Liver (tissue), 9 donors: ENCODE results near the gene CPEB1. TPM values are rescaled to one million over a fixed set of nuclear protein-coding genes. Genes with fewer than 3 reads are reported as not detected.

ENCODE experiments used
- DNase-seq: peaks from one replicate; pipeline ENCODE4 v3.0.0-alpha.2; 2017; ENCODE audit warnings: low spot score
- H3K27ac ChIP-seq, 2 donors: one replicate each; pipeline ENCODE4 v1.7.0; 2013; ENCODE audit warnings: inconsistent platforms in 2 of 2, low read length in 2 of 2, control low read depth in 1 of 2, low read depth in 1 of 2, mild to moderate bottlenecking in 1 of 2
- H3K27me3 ChIP-seq, 4 donors: one replicate each; pipeline versions ENCODE4 v1.6.1 to v1.7.0; 2013; ENCODE audit warnings: low read length in 3 of 4, inconsistent platforms in 1 of 4, mild to moderate bottlenecking in 1 of 4, moderate library complexity in 1 of 4; ENCODE audit not compliant: control insufficient read depth in 4 of 4, insufficient read depth in 4 of 4
- H3K36me3 ChIP-seq, 4 donors: one replicate each; pipeline versions ENCODE4 v1.6.1 to v1.7.0; 2013; ENCODE audit warnings: low read length in 3 of 4, mild to moderate bottlenecking in 3 of 4, low read depth in 1 of 4, moderate library complexity in 1 of 4; ENCODE audit not compliant: control insufficient read depth in 4 of 4, insufficient read depth in 3 of 4
- H3K4me1 ChIP-seq, 4 donors: one replicate each; pipeline versions ENCODE4 v1.6.1 to v1.7.0; 2013; ENCODE audit warnings: low read length in 3 of 4, mild to moderate bottlenecking in 3 of 4, moderate library complexity in 1 of 4; ENCODE audit not compliant: control insufficient read depth in 4 of 4, insufficient read depth in 4 of 4
- H3K4me3 ChIP-seq, 3 donors: one replicate each; pipeline versions ENCODE4 v1.6.1 to v1.7.0; 2013; ENCODE audit warnings: low read length in 3 of 3, control low read depth in 1 of 3, low read depth in 1 of 3, mild to moderate bottlenecking in 1 of 3
- H3K9ac ChIP-seq, 2 donors: one replicate each; pipeline ENCODE4 v1.7.0; 2013; ENCODE audit warnings: low read length in 2 of 2, mild to moderate bottlenecking in 2 of 2, moderate library complexity in 2 of 2, control low read depth in 1 of 2, low read depth in 1 of 2
- H3K9me3 ChIP-seq, 4 donors: one replicate each; pipeline versions ENCODE4 v1.6.1 to v1.7.0; 2013; ENCODE audit warnings: low read length in 3 of 4; ENCODE audit not compliant: control insufficient read depth in 4 of 4
- EGR1 ChIP-seq, 2 donors: IDR thresholded peaks; 2 replicates each; pipeline ENCODE4 v1.6.1; 2016 to 2018; ENCODE audit warnings: antibody characterized with exemption in 2 of 2, low read depth in 2 of 2
- FOXA1 ChIP-seq: IDR thresholded peaks from 2 replicates; pipeline ENCODE4 v1.6.1; 2016; ENCODE audit warnings: antibody characterized with exemption
- FOXA2 ChIP-seq: IDR thresholded peaks from 2 replicates; pipeline ENCODE4 v1.6.1; 2016; ENCODE audit warnings: antibody characterized with exemption
- GABPA ChIP-seq, 2 donors: IDR thresholded peaks in 1 of 2; conservative IDR thresholded peaks in 1 of 2; 2 replicates each; pipeline ENCODE4 v1.6.1; 2016; ENCODE audit warnings: antibody characterized with exemption in 2 of 2, mild to moderate bottlenecking in 1 of 2, moderate library complexity in 1 of 2
- HNF4A ChIP-seq, 2 donors: conservative IDR thresholded peaks; 2 replicates each; pipeline ENCODE4 v1.6.1; 2016; ENCODE audit warnings: antibody characterized with exemption in 2 of 2, mild to moderate bottlenecking in 2 of 2
- HNF4G ChIP-seq: IDR thresholded peaks from 2 replicates; pipeline ENCODE4 v1.6.1; 2016; ENCODE audit warnings: antibody characterized with exemption
- JUND ChIP-seq, 2 donors: IDR thresholded peaks; 2 replicates each; pipeline ENCODE4 v1.6.1; 2016; ENCODE audit warnings: antibody characterized with exemption in 2 of 2
- NR2F2 ChIP-seq: IDR thresholded peaks from 2 replicates; pipeline ENCODE4 v1.6.1; 2016; ENCODE audit warnings: antibody characterized with exemption
- RAD21 ChIP-seq, 2 donors: IDR thresholded peaks; 2 replicates each; pipeline ENCODE4 v1.6.1; 2016; ENCODE audit warnings: antibody characterized with exemption in 2 of 2, mild to moderate bottlenecking in 2 of 2
- RXRA ChIP-seq, 2 donors: IDR thresholded peaks; 2 replicates each; pipeline ENCODE4 v1.6.1; 2017 to 2018; ENCODE audit warnings: antibody characterized with exemption in 2 of 2, mild to moderate bottlenecking in 1 of 2
- SP1 ChIP-seq: IDR thresholded peaks from 2 replicates; pipeline ENCODE4 v1.6.1; 2018; ENCODE audit warnings: antibody characterized with exemption, mild to moderate bottlenecking
- TAF1 ChIP-seq: conservative IDR thresholded peaks from 2 replicates; pipeline ENCODE4 v1.6.1; 2016; ENCODE audit warnings: antibody characterized with exemption, mild to moderate bottlenecking
- YY1 ChIP-seq: IDR thresholded peaks from 2 replicates; pipeline ENCODE4 v1.6.1; 2016; ENCODE audit warnings: antibody characterized with exemption, mild to moderate bottlenecking
- WGBS: extraction: QIAGEN DNeasy Blood & Tissue Kit; methylation state at CpG from one replicate; pipeline ENCODE4 v1.1.7; 2013; 5-methylcytosine and 5-hydroxymethylcytosine counted together
- polyA plus RNA-seq, 2 donors: library from polyadenylated mRNA; stranded (reverse) in 1 of 2; unstranded in 1 of 2; fragments of 200-250 nt in 1 of 2; fragments of >200 nt in 1 of 2; fragmentation: Nextera tagmentation in 1 of 2; extraction: Ambion mirVana in 1 of 2; gene quantifications; one replicate each; pipeline versions ENCODE4 v1.2.1 to v1.2.3, GENCODE V29; 2013 to 2015
- total RNA-seq, 2 donors: library from RNA; depleted of rRNA; stranded (reverse); fragments of >200 nt; gene quantifications; one replicate each; pipeline ENCODE4 v1.2.3, GENCODE V29; 2014
- TF ChIP-seq, protein P1 (sequence below): IDR thresholded peaks from 2 replicates; pipeline ENCODE4 v1.6.1; 2016; ENCODE audit warnings: antibody characterized with exemption
- TF ChIP-seq, protein P2 (sequence below): IDR thresholded peaks from 2 replicates; pipeline ENCODE4 v1.6.1; 2016; ENCODE audit warnings: antibody characterized with exemption
- TF ChIP-seq, protein P3 (sequence below): IDR thresholded peaks from 2 replicates; pipeline ENCODE4 v1.6.1; 2016; ENCODE audit warnings: antibody characterized with exemption
- TF ChIP-seq, protein P4 (sequence below): fragments of 150-350 bp; IDR thresholded peaks from 2 replicates; pipeline ENCODE4 v1.5.1; 2017; ENCODE audit warnings: improper control_type of control experiment, low read depth, low read length; ENCODE audit not compliant: missing input control
- donor health status: healthy.
- donor health status: healthy.
- donor health status: healthy.
- donor health status: healthy.
- donor health status: healthy.

CPEB1 gene
- total and polyA plus RNA-seq, 4 donors, result under 0.01 to 0.14 (median 0.05) TPM; not detected in 1

DNA sequence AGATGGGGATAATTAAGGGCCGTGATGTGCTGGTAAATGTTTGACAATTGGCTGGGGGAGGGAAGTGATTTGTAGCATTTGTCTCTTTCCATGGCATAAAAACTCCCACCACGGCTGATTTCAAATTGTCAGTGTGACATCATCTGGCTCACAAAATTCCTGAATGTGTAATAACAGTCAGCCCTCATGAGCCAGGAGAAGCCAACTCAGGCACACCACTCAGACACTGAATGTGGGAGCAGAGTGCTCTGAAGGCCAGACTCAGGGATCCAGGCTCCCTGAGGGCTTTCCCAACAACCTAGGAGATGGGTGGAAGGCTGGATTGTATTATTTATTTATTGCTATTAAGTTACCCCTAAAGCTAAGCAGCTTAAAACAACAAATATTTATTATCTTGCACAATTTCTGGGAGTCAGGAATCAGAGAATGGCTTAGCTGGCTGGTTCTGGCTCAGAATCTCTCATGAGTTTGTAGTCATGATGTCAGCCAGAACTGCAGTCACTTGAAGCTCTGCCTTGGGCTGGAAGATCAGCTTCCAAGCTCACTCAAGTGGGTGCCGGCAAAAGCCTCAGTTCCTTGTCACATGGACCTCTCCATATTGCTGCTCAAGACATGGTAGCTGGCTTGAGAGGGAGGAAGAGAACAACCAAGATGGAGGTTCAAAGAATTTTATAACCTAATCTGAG is 6.5 kb upstream of the CPEB1 start:
- Histone ChIP-seq H3K4me1 (no peaks in the 10 kb centered on the region), H3K9ac (no peak overlapping the region), H3K9me3 (no peaks in the 10 kb centered on the region), H3K36me3 (no peaks in the 10 kb centered on the region), H3K27ac (no peak overlapping the region), H3K4me3 (no peak overlapping the region), H3K27me3 (peaks cover 0 to 6% (median 0%) of the 10 kb centered on the region in 4 donors)
- 59% methylated on average over 3 of the region's 3 CpGs for WGBS
- no peak for DNase-seq
- TF ChIP-seq, protein P1, sequence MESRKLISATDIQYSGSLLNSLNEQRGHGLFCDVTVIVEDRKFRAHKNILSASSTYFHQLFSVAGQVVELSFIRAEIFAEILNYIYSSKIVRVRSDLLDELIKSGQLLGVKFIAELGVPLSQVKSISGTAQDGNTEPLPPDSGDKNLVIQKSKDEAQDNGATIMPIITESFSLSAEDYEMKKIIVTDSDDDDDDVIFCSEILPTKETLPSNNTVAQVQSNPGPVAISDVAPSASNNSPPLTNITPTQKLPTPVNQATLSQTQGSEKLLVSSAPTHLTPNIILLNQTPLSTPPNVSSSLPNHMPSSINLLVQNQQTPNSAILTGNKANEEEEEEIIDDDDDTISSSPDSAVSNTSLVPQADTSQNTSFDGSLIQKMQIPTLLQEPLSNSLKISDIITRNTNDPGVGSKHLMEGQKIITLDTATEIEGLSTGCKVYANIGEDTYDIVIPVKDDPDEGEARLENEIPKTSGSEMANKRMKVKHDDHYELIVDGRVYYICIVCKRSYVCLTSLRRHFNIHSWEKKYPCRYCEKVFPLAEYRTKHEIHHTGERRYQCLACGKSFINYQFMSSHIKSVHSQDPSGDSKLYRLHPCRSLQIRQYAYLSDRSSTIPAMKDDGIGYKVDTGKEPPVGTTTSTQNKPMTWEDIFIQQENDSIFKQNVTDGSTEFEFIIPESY, result no peak
- TF ChIP-seq FOXA1 (no peak), NR2F2 (no peak), FOXA2 (no peak), GABPA (IDR thresholded peaks at IDR 0.05 in 1 of 2, conservative IDR thresholded peaks at IDR 0.05 in 1 of 2) (no peak), SP1 (no peak), HNF4A (conservative IDR thresholded peaks at IDR 0.05) (no peak), JUND (IDR thresholded peaks at IDR 0.05) (no peak)
- TF ChIP-seq, protein P2, sequence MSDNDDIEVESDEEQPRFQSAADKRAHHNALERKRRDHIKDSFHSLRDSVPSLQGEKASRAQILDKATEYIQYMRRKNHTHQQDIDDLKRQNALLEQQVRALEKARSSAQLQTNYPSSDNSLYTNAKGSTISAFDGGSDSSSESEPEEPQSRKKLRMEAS, result no peak

DNA sequence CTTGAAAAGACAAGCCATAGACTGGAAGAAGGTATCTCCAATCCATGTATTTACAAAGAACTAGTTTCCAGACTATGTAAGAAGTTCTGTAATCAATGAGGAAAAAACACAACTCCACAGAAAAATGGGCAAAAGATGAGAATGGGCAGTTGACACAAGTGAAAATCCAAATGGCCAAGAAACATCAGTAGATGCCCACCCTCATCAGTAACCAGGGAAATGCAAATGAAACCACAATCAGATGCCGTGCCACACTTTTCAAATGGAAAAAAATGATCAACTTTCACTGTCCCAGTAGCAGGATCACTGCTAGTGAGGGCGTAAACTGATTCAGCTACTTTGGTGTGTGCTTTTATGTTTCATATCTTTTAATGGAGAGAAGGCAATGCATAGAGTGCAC is 4.5 kb upstream of the CPEB1 start:
- no peaks in the 10 kb centered on the region for H3K9me3 ChIP-seq
- TF ChIP-seq SP1 (no peak), HNF4G (no peak), NR2F2 (no peak), EGR1 (IDR thresholded peaks at IDR 0.05; ENCODE audit: low read depth in 2 of 2) (no peak), RAD21 (IDR thresholded peaks at IDR 0.05) (no peak), FOXA2 (no peak), TAF1 (no peak), RXRA (IDR thresholded peaks at IDR 0.05) (no peak), JUND (IDR thresholded peaks at IDR 0.05) (no peak), HNF4A (conservative IDR thresholded peaks at IDR 0.05) (no peak), YY1 (no peak), FOXA1 (no peak)
- TF ChIP-seq, protein P2, result no peak
- TF ChIP-seq, protein P3, sequence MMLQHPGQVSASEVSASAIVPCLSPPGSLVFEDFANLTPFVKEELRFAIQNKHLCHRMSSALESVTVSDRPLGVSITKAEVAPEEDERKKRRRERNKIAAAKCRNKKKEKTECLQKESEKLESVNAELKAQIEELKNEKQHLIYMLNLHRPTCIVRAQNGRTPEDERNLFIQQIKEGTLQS, result no peak
- TF ChIP-seq, protein P4, sequence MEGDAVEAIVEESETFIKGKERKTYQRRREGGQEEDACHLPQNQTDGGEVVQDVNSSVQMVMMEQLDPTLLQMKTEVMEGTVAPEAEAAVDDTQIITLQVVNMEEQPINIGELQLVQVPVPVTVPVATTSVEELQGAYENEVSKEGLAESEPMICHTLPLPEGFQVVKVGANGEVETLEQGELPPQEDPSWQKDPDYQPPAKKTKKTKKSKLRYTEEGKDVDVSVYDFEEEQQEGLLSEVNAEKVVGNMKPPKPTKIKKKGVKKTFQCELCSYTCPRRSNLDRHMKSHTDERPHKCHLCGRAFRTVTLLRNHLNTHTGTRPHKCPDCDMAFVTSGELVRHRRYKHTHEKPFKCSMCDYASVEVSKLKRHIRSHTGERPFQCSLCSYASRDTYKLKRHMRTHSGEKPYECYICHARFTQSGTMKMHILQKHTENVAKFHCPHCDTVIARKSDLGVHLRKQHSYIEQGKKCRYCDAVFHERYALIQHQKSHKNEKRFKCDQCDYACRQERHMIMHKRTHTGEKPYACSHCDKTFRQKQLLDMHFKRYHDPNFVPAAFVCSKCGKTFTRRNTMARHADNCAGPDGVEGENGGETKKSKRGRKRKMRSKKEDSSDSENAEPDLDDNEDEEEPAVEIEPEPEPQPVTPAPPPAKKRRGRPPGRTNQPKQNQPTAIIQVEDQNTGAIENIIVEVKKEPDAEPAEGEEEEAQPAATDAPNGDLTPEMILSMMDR, result no peak
- TF ChIP-seq, protein P1, result no peak
- no peak for DNase-seq
- H3K36me3 ChIP-seq, result no peaks in the 10 kb centered on the region
- 87% methylated on average over 2 of the region's 2 CpGs for WGBS
- peaks cover 4 to 14% (median 9%) of the 10 kb centered on the region in 4 donors for H3K4me1 ChIP-seq
- no peak overlapping the region for H3K9ac ChIP-seq
- H3K27ac ChIP-seq, result no peak overlapping the region
- peaks cover 0 to 6% (median 4%) of the 10 kb centered on the region in 4 donors for H3K27me3 ChIP-seq
- H3K4me3 ChIP-seq, result no peak overlapping the region
